GM23338 (cell line): ENCODE results near the gene CRYBG1. TPM values are rescaled to one million over a fixed set of nuclear protein-coding genes. Genes with fewer than 3 reads are reported as not detected.

ENCODE experiments used
- ATAC-seq: fragments of 200-7000 bp; cut with Tn5 transposase; 3 replicates; pipeline ENCODE4 v1.9.1; 2020
- DNase-seq: peaks from one replicate; pipeline ENCODE4 v3.0.0-alpha.2; 2015; ENCODE audit warnings: low spot score
- H2AFZ ChIP-seq: fragments of 200-600 bp; sonication (generic); 2 replicates; pipeline ENCODE4 v1.8.0; 2016; ENCODE audit warnings: antibody characterized with exemption, mild to moderate bottlenecking, moderate library complexity
- H3F3A ChIP-seq: fragments of 200-600 bp; sonication (generic); replicated peaks from 2 replicates; pipeline ENCODE4 v1.8.0; 2017; ENCODE audit warnings: antibody characterized with exemption, mixed run types, low read depth
- H3K27ac ChIP-seq: fragments of 200-600 bp; sonication (generic); 2 replicates; pipeline ENCODE4 v1.6.1; 2016; ENCODE audit warnings: low read depth
- H3K27me3 ChIP-seq: fragments of 200-600 bp; sonication (generic); 2 replicates; pipeline ENCODE4 v1.8.0; 2016; ENCODE audit warnings: mild to moderate bottlenecking, mixed run types, moderate library complexity; ENCODE audit not compliant: insufficient read depth
- H3K36me3 ChIP-seq: fragments of 200-600 bp; sonication (generic); 2 replicates; pipeline ENCODE4 v1.8.0; 2016; ENCODE audit warnings: mild to moderate bottlenecking; ENCODE audit not compliant: insufficient read depth
- H3K4me1 ChIP-seq: fragments of 200-600 bp; sonication (generic); 2 replicates; pipeline ENCODE4 v1.8.0; 2016; ENCODE audit warnings: mild to moderate bottlenecking, moderate library complexity; ENCODE audit not compliant: insufficient read depth
- H3K4me2 ChIP-seq: fragments of 200-600 bp; sonication (generic); 2 replicates; pipeline ENCODE4 v1.7.1; 2017; ENCODE audit warnings: mixed run types
- H3K4me3 ChIP-seq: fragments of 200-600 bp; sonication (generic); 2 replicates; pipeline ENCODE4 v1.6.1; 2016; ENCODE audit warnings: mixed run types
- H3K79me2 ChIP-seq: fragments of 200-600 bp; sonication (generic); replicated peaks from 2 replicates; pipeline ENCODE4 v1.8.0; 2017; ENCODE audit warnings: mild to moderate bottlenecking; ENCODE audit not compliant: insufficient read depth
- H3K9me2 ChIP-seq: fragments of 200-600 bp; sonication (generic); 2 replicates; pipeline ENCODE4 v1.8.0; 2017; ENCODE audit not compliant: insufficient read depth
- H4K20me1 ChIP-seq: fragments of 200-600 bp; sonication (generic); replicated peaks from 2 replicates; pipeline ENCODE4 v1.8.0; 2017; ENCODE audit warnings: mild to moderate bottlenecking; ENCODE audit not compliant: insufficient read depth
- H3K27ac Mint-ChIP-seq: 2 replicates; pipeline ENCODE4 v1.8.0; 2020; ENCODE audit warnings: inconsistent platforms, mild to moderate bottlenecking, moderate library complexity, mixed read lengths
- H3K27me3 Mint-ChIP-seq: 3 replicates; pipeline ENCODE4 v1.8.0; 2022; ENCODE audit warnings: low read depth, mild to moderate bottlenecking, moderate library complexity, mixed read lengths, inconsistent platforms; ENCODE audit not compliant: insufficient read depth, poor library complexity
- H3K36me3 Mint-ChIP-seq: 3 replicates; pipeline ENCODE4 v1.8.0; 2021; ENCODE audit warnings: low read depth, mild to moderate bottlenecking, inconsistent platforms, moderate library complexity, mixed read lengths
- H3K4me1 Mint-ChIP-seq: 3 replicates; pipeline ENCODE4 v1.8.0; 2020; ENCODE audit warnings: mild to moderate bottlenecking, inconsistent platforms, mixed read lengths
- H3K4me3 Mint-ChIP-seq: 3 replicates; pipeline ENCODE4 v1.8.0; 2021; ENCODE audit warnings: moderate library complexity, mild to moderate bottlenecking, inconsistent platforms, mixed read lengths
- H3K9me3 Mint-ChIP-seq: 3 replicates; pipeline ENCODE4 v1.8.0; 2020; ENCODE audit warnings: moderate library complexity, mild to moderate bottlenecking, inconsistent platforms, mixed read lengths
- CREB1 ChIP-seq: fragments of 250-450 bp; sonication (Bioruptor Pico); IDR thresholded peaks from 2 replicates; pipeline ENCODE4 v1.5.0; 2020; ENCODE audit warnings: low read depth, mild to moderate bottlenecking, moderate library complexity
- ETS1 ChIP-seq: IDR thresholded peaks from 2 replicates; pipeline ENCODE4 v1.6.1; 2016; ENCODE audit warnings: antibody characterized with exemption
- EZH2 ChIP-seq: fragments of 200-600 bp; sonication (generic); IDR thresholded peaks from one replicate; pipeline ENCODE4 v1.8.0; 2017; ENCODE audit warnings: antibody characterized with exemption, mild to moderate bottlenecking, low read depth; ENCODE audit not compliant: unreplicated experiment
- EZH2phosphoT487 ChIP-seq: fragments of 200-600 bp; sonication (generic); IDR thresholded peaks from one replicate; pipeline ENCODE4 v1.8.1; 2018; ENCODE audit warnings: antibody characterized with exemption; ENCODE audit not compliant: unreplicated experiment
- POLR2AphosphoS5 ChIP-seq: IDR thresholded peaks from 2 replicates; pipeline ENCODE4 v1.6.1; 2016; ENCODE audit warnings: antibody characterized with exemption, low read depth
- STAT1 ChIP-seq: IDR thresholded peaks from one replicate; pipeline ENCODE4 v1.6.1; 2016; ENCODE audit warnings: antibody characterized with exemption; ENCODE audit not compliant: unreplicated experiment
- ZNF114 ChIP-seq: fragments of 250-450 bp; sonication (Bioruptor Pico); IDR thresholded peaks from 2 replicates; pipeline ENCODE4 v1.5.0; 2020; ENCODE audit warnings: mild to moderate bottlenecking, moderate library complexity
- ZNF331 ChIP-seq: fragments of 250-450 bp; sonication (Bioruptor Pico); IDR thresholded peaks from 2 replicates; pipeline ENCODE4 v1.5.0; 2020; ENCODE audit warnings: low read depth, mild to moderate bottlenecking, moderate library complexity
- polyA plus RNA-seq: library from polyadenylated mRNA; unstranded; fragments of >200 nt; fragmentation: Nextera tagmentation; extraction: Ambion mirVana; gene quantifications from 2 replicates; pipeline ENCODE4 v1.2.1, GENCODE V29; 2016
- total RNA-seq: library from RNA; depleted of rRNA; stranded (reverse); fragments of >200 nt; shearing (Covaris generic); gene quantifications from 2 replicates; pipeline ENCODE4 v1.2.3, GENCODE V29; 2014
- TF ChIP-seq, protein P1 (sequence below): IDR thresholded peaks from one replicate; pipeline ENCODE4 v1.6.1; 2018; ENCODE audit warnings: antibody characterized with exemption; ENCODE audit not compliant: unreplicated experiment
- TF ChIP-seq, protein P2 (sequence below), 2 experiments: fragments of 200-600 bp in 1 of 2; sonication (generic) in 1 of 2; conservative IDR thresholded peaks; 2 replicates each; pipeline versions ENCODE4 v1.5.1 to v1.6.1; 2016 to 2017; ENCODE audit warnings: antibody characterized with exemption in 2 of 2, low read depth in 2 of 2, mild to moderate bottlenecking in 2 of 2, moderate library complexity in 1 of 2

The CRYBG1 gene
- total and polyA plus RNA-seq, 2 experiments from 2014 or later, result 3.7 to 17.2 TPM

DNA sequence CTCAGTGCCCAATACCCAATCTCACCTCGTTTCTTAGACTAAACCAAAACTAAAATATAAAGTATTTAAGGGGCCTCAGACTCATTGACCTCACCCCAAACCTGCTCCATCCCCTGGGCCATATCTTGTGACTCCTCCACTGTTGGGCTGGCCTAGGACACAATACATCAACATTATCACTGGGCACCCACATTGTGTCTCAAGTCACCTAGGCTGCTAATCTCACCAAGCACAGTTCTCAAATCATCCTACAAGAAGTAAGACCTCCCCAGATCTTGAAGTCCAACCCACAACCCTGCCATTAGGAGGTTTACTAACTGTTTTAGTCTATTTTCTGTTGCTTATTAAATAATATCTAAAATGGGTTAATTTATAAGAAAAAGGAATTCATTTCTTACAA lies 96.2 kb downstream of the CRYBG1 start:
- Histone ChIP-seq H3K4me3 (no peak overlapping the region), H3F3A (no peaks in the 10 kb centered on the region), H3K79me2 (no peaks in the 10 kb centered on the region), H4K20me1 (no peaks in the 10 kb centered on the region), H3K36me3 (no peaks in the 10 kb centered on the region), H3K4me1 (peaks cover 18% of the 10 kb centered on the region), H3K27me3 (no peaks in the 10 kb centered on the region), H3K9me2 (no peaks in the 10 kb centered on the region), H3K27ac (no peak overlapping the region), H3K4me2 (no peak overlapping the region), H2AFZ (no peak overlapping the region)
- Mint-ChIP-seq H3K36me3 (no peaks in the 10 kb centered on the region), H3K9me3 (no peaks in the 10 kb centered on the region), H3K27ac (no peak overlapping the region), H3K27me3 (peaks cover 10% of the 10 kb centered on the region), H3K4me3 (no peak overlapping the region), H3K4me1 (peaks cover 33% of the 10 kb centered on the region)
- ATAC-seq (no peak), DNase-seq (no peak)
- TF ChIP-seq ZNF331 (CRISPR knock-in tag) (no peak), POLR2AphosphoS5 (no peak), EZH2phosphoT487 (no peak)

DNA sequence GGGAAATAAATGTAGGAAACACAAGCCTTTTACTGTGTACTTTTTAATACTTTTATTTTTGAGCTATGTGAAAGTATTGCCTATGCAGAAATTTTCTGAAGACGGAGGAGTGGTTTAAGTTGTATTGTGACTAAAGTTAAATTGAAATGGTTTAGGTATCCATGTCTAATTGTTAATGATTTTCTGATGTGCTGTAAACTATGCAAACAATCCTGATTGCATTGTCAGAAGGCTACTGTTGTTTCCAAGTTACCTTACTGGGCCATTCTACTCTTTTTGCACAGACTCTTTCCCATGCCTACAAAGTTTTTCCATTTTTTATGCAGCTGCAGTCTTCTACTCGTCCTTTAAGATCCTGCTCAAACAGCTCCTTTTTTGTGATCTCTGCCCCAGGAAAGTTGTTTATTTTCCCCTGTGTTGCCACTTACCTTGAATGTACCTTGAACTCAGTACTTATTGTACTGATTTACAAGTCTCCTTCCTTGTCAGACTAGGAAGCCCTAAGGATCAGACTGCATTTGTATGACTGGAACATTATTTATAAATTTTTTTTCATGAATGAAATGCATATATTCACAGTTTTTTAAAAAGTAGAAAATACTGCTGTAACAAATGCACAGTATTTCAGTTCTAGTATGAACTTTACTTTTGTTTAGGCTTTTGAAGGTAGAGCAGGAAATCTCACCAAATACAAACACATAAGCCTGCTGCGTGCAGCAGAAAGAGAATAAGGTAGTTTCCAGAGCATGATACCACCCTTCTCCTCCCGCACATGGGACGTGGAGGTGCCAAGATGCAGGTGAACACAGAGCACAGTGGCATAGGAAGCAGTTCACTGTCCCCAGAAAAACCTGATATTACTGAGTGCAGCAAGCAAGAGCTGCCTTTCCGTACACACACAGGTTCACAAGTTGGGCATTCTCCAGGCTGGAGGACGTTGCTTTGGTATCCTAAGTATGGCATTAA lies 97.8 kb downstream of the CRYBG1 start:
- peaks cover 19% of the 10 kb centered on the region for H3K4me1 ChIP-seq
- no peak overlapping the region for H2AFZ ChIP-seq
- H3K9me3 Mint-ChIP-seq, result no peaks in the 10 kb centered on the region
- H3K27ac ChIP-seq, result no peak overlapping the region
- H3K9me2 ChIP-seq, result no peaks in the 10 kb centered on the region
- DNase-seq, result no peak
- H3K4me3 ChIP-seq, result no peak overlapping the region
- no peaks in the 10 kb centered on the region for H3K27me3 ChIP-seq
- no peak overlapping the region for H3K27ac Mint-ChIP-seq
- no peak overlapping the region for H3K4me2 ChIP-seq
- H3K27me3 Mint-ChIP-seq, result peaks cover 10% of the 10 kb centered on the region
- H3K36me3 Mint-ChIP-seq, result no peaks in the 10 kb centered on the region
- H3K36me3 ChIP-seq, result no peaks in the 10 kb centered on the region
- no peak overlapping the region for H3K4me3 Mint-ChIP-seq
- H4K20me1 ChIP-seq, result no peaks in the 10 kb centered on the region
- no peaks in the 10 kb centered on the region for H3F3A ChIP-seq
- no peaks in the 10 kb centered on the region for H3K79me2 ChIP-seq
- ATAC-seq, result no peak
- H3K4me1 Mint-ChIP-seq, result peaks cover 32% of the 10 kb centered on the region
- no peak for TF ChIP-seq ETS1
- TF ChIP-seq ZNF114 (CRISPR knock-in tag), result no peak
- no peak for TF ChIP-seq POLR2AphosphoS5
- TF ChIP-seq EZH2, result no peak
- TF ChIP-seq STAT1, result no peak
- TF ChIP-seq, protein P1, sequence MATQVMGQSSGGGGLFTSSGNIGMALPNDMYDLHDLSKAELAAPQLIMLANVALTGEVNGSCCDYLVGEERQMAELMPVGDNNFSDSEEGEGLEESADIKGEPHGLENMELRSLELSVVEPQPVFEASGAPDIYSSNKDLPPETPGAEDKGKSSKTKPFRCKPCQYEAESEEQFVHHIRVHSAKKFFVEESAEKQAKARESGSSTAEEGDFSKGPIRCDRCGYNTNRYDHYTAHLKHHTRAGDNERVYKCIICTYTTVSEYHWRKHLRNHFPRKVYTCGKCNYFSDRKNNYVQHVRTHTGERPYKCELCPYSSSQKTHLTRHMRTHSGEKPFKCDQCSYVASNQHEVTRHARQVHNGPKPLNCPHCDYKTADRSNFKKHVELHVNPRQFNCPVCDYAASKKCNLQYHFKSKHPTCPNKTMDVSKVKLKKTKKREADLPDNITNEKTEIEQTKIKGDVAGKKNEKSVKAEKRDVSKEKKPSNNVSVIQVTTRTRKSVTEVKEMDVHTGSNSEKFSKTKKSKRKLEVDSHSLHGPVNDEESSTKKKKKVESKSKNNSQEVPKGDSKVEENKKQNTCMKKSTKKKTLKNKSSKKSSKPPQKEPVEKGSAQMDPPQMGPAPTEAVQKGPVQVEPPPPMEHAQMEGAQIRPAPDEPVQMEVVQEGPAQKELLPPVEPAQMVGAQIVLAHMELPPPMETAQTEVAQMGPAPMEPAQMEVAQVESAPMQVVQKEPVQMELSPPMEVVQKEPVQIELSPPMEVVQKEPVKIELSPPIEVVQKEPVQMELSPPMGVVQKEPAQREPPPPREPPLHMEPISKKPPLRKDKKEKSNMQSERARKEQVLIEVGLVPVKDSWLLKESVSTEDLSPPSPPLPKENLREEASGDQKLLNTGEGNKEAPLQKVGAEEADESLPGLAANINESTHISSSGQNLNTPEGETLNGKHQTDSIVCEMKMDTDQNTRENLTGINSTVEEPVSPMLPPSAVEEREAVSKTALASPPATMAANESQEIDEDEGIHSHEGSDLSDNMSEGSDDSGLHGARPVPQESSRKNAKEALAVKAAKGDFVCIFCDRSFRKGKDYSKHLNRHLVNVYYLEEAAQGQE, result no peak
- TF ChIP-seq ZNF331 (CRISPR knock-in tag), result no peak
- TF ChIP-seq CREB1 (CRISPR knock-in tag), result no peak
- TF ChIP-seq, protein P2, sequence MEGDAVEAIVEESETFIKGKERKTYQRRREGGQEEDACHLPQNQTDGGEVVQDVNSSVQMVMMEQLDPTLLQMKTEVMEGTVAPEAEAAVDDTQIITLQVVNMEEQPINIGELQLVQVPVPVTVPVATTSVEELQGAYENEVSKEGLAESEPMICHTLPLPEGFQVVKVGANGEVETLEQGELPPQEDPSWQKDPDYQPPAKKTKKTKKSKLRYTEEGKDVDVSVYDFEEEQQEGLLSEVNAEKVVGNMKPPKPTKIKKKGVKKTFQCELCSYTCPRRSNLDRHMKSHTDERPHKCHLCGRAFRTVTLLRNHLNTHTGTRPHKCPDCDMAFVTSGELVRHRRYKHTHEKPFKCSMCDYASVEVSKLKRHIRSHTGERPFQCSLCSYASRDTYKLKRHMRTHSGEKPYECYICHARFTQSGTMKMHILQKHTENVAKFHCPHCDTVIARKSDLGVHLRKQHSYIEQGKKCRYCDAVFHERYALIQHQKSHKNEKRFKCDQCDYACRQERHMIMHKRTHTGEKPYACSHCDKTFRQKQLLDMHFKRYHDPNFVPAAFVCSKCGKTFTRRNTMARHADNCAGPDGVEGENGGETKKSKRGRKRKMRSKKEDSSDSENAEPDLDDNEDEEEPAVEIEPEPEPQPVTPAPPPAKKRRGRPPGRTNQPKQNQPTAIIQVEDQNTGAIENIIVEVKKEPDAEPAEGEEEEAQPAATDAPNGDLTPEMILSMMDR (conservative IDR thresholded peaks at IDR 0.05; ENCODE audit: low read depth in 2 of 2), result no peak
